A673 (cell line): ENCODE measurements around the gene SFR1. TPM values are rescaled to one million over a fixed set of nuclear protein-coding genes. Genes with fewer than 3 reads are reported as not detected.

Source experiments
- BruUV-seq: library from RNA; stranded (reverse); fragments of 400-500 nt; replicated peaks from 2 replicates; lab custom pipeline; 2021; lab: Mats Ljungman, UMichigan
- CTCF ChIA-PET: fragments of 300-600 bp; sonication (Branson Sonifier 250); formaldehyde crosslinking; loops from one replicate; lab custom pipeline; 2022; ENCODE audit warnings: antibody characterized with exemption; lab: Charles Lee
- POLR2A ChIA-PET: fragments of 300-600 bp; sonication (Branson Sonifier 250); formaldehyde crosslinking; loops from one replicate; lab custom pipeline; 2022; ENCODE audit warnings: antibody characterized with exemption; ENCODE audit not compliant: low non-redundant PET; lab: Charles Lee
- DNase-seq: peaks from one replicate; pipeline ENCODE4 v3.0.0-alpha.2; 2015; ENCODE audit warnings: low spot score
- H3K27ac ChIP-seq: fragments of 200-600 bp; sonication (generic); 2 replicates; pipeline ENCODE4 v1.5.1; 2016; ENCODE audit warnings: mixed run types, low read depth, mild to moderate bottlenecking, mixed read lengths, antibody characterized with exemption, low read length; ENCODE audit not compliant: poor library complexity, severe bottlenecking
- H3K27me3 ChIP-seq: fragments of 200-600 bp; sonication (generic); replicated peaks from 2 replicates; pipeline ENCODE4 v1.6.1; 2017; ENCODE audit warnings: mixed run types, low read depth, mild to moderate bottlenecking, mixed read lengths, antibody characterized with exemption, low read length; ENCODE audit not compliant: insufficient read depth, poor library complexity
- H3K36me3 ChIP-seq: fragments of 200-600 bp; sonication (generic); 2 replicates; pipeline ENCODE4 v1.6.1; 2016; ENCODE audit warnings: mixed run types, mild to moderate bottlenecking, mixed read lengths, antibody characterized with exemption, low read length; ENCODE audit not compliant: insufficient read depth, poor library complexity, severe bottlenecking
- H3K4me1 ChIP-seq: fragments of 200-600 bp; sonication (generic); 2 replicates; pipeline ENCODE4 v1.6.1; 2017; ENCODE audit warnings: mixed run types, mild to moderate bottlenecking, mixed read lengths, antibody characterized with exemption, low read length; ENCODE audit not compliant: insufficient read depth, poor library complexity, severe bottlenecking
- H3K4me3 ChIP-seq: fragments of 200-600 bp; sonication (generic); 2 replicates; pipeline ENCODE4 v1.5.1; 2016; ENCODE audit warnings: low read depth, mixed run types, mild to moderate bottlenecking, mixed read lengths, low read length; ENCODE audit not compliant: poor library complexity, severe bottlenecking
- H3K9me3 ChIP-seq: fragments of 200-600 bp; sonication (generic); 2 replicates; pipeline ENCODE4 v1.6.1; 2016; ENCODE audit warnings: mixed run types, low read depth, mild to moderate bottlenecking, mixed read lengths, antibody characterized with exemption, low read length; ENCODE audit not compliant: poor library complexity, severe bottlenecking
- CTCF ChIP-seq: fragments of 300-800, 200-600 bp; sonication (generic); conservative IDR thresholded peaks from 2 replicates; pipeline ENCODE4 v1.5.1; 2017; ENCODE audit warnings: low read depth, mild to moderate bottlenecking, antibody characterized with exemption, low read length, moderate library complexity, mixed read lengths
- EZH2 ChIP-seq: fragments of 200-600 bp; sonication (generic); IDR thresholded peaks from 2 replicates; pipeline ENCODE4 v1.6.1; 2017; ENCODE audit warnings: borderline replicate concordance, low read depth, mild to moderate bottlenecking, mixed read lengths, antibody characterized with exemption, low read length; ENCODE audit not compliant: poor library complexity, severe bottlenecking
- intact Hi-C: fragments of 100-400 bp; cut with micrococcal nuclease; formaldehyde crosslinking; loops from one replicate; pipeline ENCODE4 v1.10.0; 2022; ENCODE audit not compliant: unreplicated experiment
- total RNA-seq: library from RNA; stranded (reverse); gene quantifications from 2 replicates; pipeline ENCODE4 v1.2.3, GENCODE V29; 2021

The SFR1 gene
- total RNA-seq, 1 experiment from 2014 or later, result 12.6 TPM

GRCh38 chr10:104076743-104077160 is 45.2 kb upstream of the SFR1 start:
- no TSS peak for BruUV-seq
- CTCF ChIA-PET, result no interaction called here
- TF ChIP-seq CTCF, result no peak
- TF ChIP-seq EZH2, result no peak
- Histone ChIP-seq H3K36me3 (no peaks in the 10 kb centered on the region), H3K27ac (no peak overlapping the region), H3K4me1 (peaks cover 10% of the 10 kb centered on the region), H3K9me3 (no peaks in the 10 kb centered on the region), H3K4me3 (no peak overlapping the region), H3K27me3 (peaks cover 9% of the 10 kb centered on the region)
- DNase-seq, result peak; percentile 86
- intact Hi-C loops, result no loop called here
- POLR2A ChIA-PET, result no interaction called here

- no peak overlapping the region for H3K4me3 ChIP-seq
- no TSS peak for BruUV-seq
- no peak overlapping the region for H3K27ac ChIP-seq
- DNase-seq, result no peak
- peaks cover 9% of the 10 kb centered on the region for H3K27me3 ChIP-seq
- H3K4me1 ChIP-seq, result peaks cover 10% of the 10 kb centered on the region
- no peaks in the 10 kb centered on the region for H3K9me3 ChIP-seq
- intact Hi-C loops, result no loop called here
- no peak for TF ChIP-seq CTCF
- TF ChIP-seq EZH2, result no peak
- ChIA-PET CTCF (no interaction called here), POLR2A (no interaction called here)
- H3K36me3 ChIP-seq, result no peaks in the 10 kb centered on the region
Observed at GRCh38 chr10:104077247-104077646, 44.7 kb upstream of the SFR1 start.

DNA sequence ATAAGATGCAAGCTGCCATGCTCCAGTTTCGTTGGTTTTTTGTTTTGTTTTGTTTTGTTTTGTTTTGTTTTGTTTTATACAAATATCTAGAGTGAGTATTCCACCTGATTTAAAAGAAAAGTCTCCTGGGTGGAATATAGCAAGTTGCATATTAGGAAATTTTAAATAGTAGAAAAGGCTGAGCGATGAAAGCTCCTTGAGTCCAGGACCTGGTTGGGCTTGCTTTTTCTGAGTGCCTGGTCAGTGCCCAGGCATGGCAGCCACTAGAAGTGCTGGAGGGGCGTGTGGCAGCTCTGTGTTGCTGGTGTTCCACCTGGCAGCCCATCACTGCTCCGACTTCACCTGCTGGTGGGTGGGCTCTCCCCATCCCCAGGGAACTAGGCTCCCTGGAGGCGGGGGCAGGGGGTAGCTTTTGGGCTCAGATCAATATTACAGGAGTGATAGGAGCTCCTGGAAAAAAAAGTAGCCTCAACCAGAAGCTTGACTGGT is 44.3 kb upstream of the SFR1 start:
- peaks cover 9% of the 10 kb centered on the region for H3K27me3 ChIP-seq
- ChIA-PET POLR2A (no interaction called here), CTCF (no interaction called here)
- peaks cover 10% of the 10 kb centered on the region for H3K4me1 ChIP-seq
- BruUV-seq, result no TSS peak
- no peaks in the 10 kb centered on the region for H3K36me3 ChIP-seq
- no peak overlapping the region for H3K4me3 ChIP-seq
- TF ChIP-seq EZH2, result no peak
- no peak for TF ChIP-seq CTCF
- no peaks in the 10 kb centered on the region for H3K9me3 ChIP-seq
- no peak overlapping the region for H3K27ac ChIP-seq
- DNase-seq, result no peak
- intact Hi-C loops, result no loop called here
